Measurements from ENCODE around the gene STT3B.

GRCh38 chr3:31620656-31621055 lies 87.9 kb downstream of the STT3B start:
- TF ChIP-seq TAF1 (IDR thresholded peaks at IDR 0.05; ENCODE audit: borderline replicate concordance, low read depth, low read length) (no peak), POLR2AphosphoS5 (IDR thresholded peaks at IDR 0.05; ENCODE audit: low read depth, low read length) (no peak)

All from GM12892 (cell line).